Esophagus squamous epithelium (tissue), 4 donors: ENCODE measurements around the gene LPIN3.

Experiments used
- POLR2A ChIP-seq, 4 donors: fragments of 450-650 bp; IDR thresholded peaks; one replicate each; pipeline ENCODE4 v1.6.1; 2017; ENCODE audit warnings: antibody characterized with exemption in 4 of 4, mild to moderate bottlenecking in 4 of 4, moderate library complexity in 3 of 4
- TF ChIP-seq, protein P1 (sequence below), 6 experiments: fragments of 450-650 bp in 4 of 6; fragments of 200-600 bp in 2 of 6; sonication (generic) in 2 of 6; IDR thresholded peaks; one replicate each; pipeline ENCODE4 v1.5.1; 2016 to 2019; ENCODE audit warnings: antibody characterized with exemption in 6 of 6, mild to moderate bottlenecking in 4 of 6, moderate library complexity in 4 of 6

DNA sequence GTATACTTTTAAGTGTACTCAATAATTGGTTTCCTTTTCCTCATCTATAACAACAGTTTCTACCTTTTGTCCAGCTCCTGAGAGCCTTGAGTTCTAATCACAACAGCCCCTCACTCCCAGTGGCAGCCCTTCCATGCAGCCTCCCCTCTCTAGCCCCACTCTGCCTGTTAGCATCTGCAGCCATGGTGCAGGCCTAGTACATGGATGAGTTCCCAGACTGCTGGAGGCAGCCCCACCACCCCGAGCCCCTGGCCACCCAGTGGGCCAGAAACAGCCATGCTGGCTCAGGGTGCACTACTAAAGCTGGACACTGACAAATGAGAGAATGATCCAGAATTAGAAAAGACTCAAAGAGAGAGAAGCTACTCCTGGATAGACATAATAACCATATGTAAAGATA, 9.7 kb upstream of the LPIN3 start:
- TF ChIP-seq, protein P1, sequence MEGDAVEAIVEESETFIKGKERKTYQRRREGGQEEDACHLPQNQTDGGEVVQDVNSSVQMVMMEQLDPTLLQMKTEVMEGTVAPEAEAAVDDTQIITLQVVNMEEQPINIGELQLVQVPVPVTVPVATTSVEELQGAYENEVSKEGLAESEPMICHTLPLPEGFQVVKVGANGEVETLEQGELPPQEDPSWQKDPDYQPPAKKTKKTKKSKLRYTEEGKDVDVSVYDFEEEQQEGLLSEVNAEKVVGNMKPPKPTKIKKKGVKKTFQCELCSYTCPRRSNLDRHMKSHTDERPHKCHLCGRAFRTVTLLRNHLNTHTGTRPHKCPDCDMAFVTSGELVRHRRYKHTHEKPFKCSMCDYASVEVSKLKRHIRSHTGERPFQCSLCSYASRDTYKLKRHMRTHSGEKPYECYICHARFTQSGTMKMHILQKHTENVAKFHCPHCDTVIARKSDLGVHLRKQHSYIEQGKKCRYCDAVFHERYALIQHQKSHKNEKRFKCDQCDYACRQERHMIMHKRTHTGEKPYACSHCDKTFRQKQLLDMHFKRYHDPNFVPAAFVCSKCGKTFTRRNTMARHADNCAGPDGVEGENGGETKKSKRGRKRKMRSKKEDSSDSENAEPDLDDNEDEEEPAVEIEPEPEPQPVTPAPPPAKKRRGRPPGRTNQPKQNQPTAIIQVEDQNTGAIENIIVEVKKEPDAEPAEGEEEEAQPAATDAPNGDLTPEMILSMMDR (IDR thresholded peaks at IDR 0.05), result no peak
- TF ChIP-seq POLR2A (IDR thresholded peaks at IDR 0.05), result no peak
